Measurements from ENCODE around the gene MRPS35.

The MRPS35 gene

GRCh38 chr12:27710592-27711316 is at the start of gene MRPS35:
TSS of gene MRPS35 (plus strand) at chr12:27710832. CDS start at chr12:27710844, 12 bp downstream.
- TF ChIP-seq CTCF (IDR thresholded peaks at IDR 0.05; ENCODE audit: extremely low read depth, missing control alignments): no peak
- DNase-seq (ENCODE audit: low spot score): peak; percentile 86

- no peak for DNase-seq (ENCODE audit: low spot score)
- TF ChIP-seq CTCF (IDR thresholded peaks at IDR 0.05; ENCODE audit: extremely low read depth, missing control alignments): no peak
Measured at GRCh38 chr12:27665704-27666103, 44.9 kb upstream of the MRPS35 start.

GRCh38 chr12:27666510-27666909 is 44.1 kb upstream of the MRPS35 start:
- DNase-seq (ENCODE audit: low spot score): no peak
- no peak for TF ChIP-seq CTCF (IDR thresholded peaks at IDR 0.05; ENCODE audit: extremely low read depth, missing control alignments)

- TF ChIP-seq CTCF (IDR thresholded peaks at IDR 0.05; ENCODE audit: extremely low read depth, missing control alignments): no peak
- no peak for DNase-seq (ENCODE audit: low spot score)
Measured at GRCh38 chr12:27667540-27667939, 43.1 kb upstream of the MRPS35 start.

- no peak for DNase-seq (ENCODE audit: low spot score)
- no peak for TF ChIP-seq CTCF (IDR thresholded peaks at IDR 0.05; ENCODE audit: extremely low read depth, missing control alignments)
Measured at GRCh38 chr12:27672051-27672450, 38.6 kb upstream of the MRPS35 start.

GRCh38 chr12:27672643-27673042 is 38.0 kb upstream of the MRPS35 start:
- TF ChIP-seq CTCF (IDR thresholded peaks at IDR 0.05; ENCODE audit: extremely low read depth, missing control alignments): no peak
- DNase-seq (ENCODE audit: low spot score): no peak

GRCh38 chr12:27673101-27673718 is 37.4 kb upstream of the MRPS35 start:
- DNase-seq (ENCODE audit: low spot score): no peak
- TF ChIP-seq CTCF (IDR thresholded peaks at IDR 0.05; ENCODE audit: extremely low read depth, missing control alignments): no peak

Data from GM20000 (cell line).